Daoy (cell line): ENCODE data around the gene APELA. TPM values are rescaled to one million over a fixed set of nuclear protein-coding genes. Genes with fewer than 3 reads are reported as not detected.
"Not testable (repeated sequence)": the region's sequence is repeated elsewhere in the genome, so short reads cannot be mapped to it uniquely, and the experiment has no call there.

Experiments used
- DNase-seq: peaks from one replicate; pipeline ENCODE4 v3.0.0-alpha.2; 2015; ENCODE audit warnings: low read depth
- total RNA-seq: library from RNA; depleted of rRNA; stranded (reverse); fragments of >200 nt; shearing (Covaris generic); gene quantifications from 2 replicates; pipeline ENCODE4 v1.2.3, GENCODE V29; 2014; rRNA removed

The APELA gene
- total RNA-seq, 1 experiment from 2014 or later = not detected

DNA sequence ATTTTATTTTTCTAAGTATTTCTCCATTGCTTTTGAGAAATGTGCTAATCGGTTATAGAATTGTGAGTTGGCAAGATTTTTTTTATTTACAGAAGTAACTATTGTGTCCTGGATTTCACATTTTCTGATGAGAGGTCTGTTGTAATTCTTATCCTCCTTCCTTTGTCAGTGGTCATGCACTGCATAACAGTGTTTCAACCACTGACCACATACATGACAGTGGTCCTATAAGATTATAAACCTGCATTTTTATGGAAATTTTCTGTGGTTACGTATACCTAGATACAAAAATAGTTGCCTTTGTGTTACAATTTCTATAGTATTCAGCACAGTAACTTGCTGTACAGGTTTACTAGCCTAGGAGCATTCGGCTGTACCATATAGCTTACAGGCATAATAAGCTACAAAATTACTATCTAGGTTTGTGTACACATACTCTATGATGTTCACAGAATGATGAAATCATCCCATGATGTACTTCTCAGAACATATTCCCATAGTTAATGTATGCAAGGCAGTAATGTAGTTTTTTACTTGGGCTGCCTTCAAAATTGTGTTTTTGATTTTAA lies 47.8 kb downstream of the APELA start:
- DNase-seq = no peak

- DNase-seq = peak; percentile 41
These were observed 49.3 kb downstream of the APELA start for GRCh38 chr4:164926301-164926700.

DNA sequence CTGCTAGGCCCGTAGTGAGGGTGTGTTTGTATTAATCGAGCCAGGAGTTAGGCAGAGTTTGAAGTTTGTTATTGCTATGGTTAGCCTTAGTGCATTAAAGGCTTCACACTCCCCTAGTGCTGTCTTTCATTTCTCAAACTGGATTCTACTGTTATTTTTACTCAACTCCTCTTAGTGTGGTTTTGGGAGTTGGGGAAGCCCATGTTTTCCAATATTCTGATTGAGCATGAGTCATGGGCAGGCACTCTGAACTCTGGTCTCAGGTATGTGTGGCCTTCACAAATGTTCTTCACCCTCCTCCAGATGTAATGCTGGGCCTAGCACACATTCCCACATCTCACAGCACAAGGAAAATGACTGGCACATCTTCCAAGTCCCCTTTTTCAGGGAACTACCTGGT lies 50.1 kb downstream of the APELA start:
- not testable (repeated sequence) for DNase-seq

DNA sequence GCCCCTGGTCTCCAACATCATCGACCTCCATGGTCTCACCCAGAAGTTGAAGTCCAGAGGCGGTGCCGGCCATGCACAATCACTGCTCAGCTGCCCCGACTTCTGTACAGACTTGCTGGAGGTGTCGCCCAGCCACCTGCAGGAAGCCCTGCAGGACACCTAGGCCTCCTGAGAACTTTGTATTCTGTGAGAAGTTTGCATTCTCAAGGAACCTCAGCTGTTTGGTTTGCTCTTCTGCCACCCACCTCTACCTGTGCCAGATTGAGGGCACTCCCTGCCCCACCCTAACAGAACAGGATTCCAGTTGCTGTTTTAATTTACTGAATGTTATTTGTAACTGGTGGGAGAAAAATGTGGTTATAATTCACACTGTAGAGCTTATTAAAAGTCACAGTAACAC lies 53.7 kb downstream of the APELA start:
- no peak for DNase-seq

GRCh38 chr4:164931551-164932324 lies 54.8 kb downstream of the APELA start:
- DNase-seq = peak; percentile 32

- DNase-seq = peak; percentile 63
These were observed 56.3 kb downstream of the APELA start for GRCh38 chr4:164933244-164933643.

GRCh38 chr4:164935363-164935762 lies 58.4 kb downstream of the APELA start:
- DNase-seq = no peak

DNA sequence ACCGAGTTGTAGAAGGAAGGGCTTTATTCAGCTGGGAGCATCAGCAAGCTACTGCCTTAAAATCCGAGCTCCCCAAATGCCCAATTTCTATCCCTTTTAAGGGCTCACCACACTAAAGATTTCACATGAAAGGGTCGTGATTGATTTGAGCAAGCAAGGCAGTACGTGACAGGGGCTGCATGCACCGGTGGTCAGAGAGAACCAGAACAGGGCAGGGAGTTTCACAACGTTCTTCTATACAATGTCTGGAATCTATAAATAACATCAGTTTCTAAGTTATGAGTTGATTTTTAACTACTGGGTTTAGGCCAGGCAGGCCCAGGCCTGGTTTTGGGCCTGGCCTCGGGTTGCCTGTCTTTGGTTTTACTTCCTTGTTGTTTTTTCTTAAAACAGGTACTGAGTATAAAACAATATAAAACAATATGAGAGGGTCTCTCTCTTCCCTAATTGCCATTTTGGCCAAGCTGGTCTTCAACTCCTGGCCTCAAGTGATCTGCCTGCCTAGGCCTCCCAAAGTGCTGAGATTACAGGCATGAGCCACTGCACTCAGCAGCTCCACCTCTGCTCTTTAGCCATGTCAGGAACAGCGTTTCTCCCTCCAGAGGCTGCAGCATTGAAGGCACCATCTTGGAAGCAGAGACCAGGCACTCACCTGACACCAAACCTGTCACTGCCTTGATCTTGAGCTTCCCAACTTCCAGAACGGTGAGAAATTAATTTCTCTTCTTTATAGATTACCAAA lies 59.1 kb downstream of the APELA start:
- not testable (repeated sequence) for DNase-seq

DNA sequence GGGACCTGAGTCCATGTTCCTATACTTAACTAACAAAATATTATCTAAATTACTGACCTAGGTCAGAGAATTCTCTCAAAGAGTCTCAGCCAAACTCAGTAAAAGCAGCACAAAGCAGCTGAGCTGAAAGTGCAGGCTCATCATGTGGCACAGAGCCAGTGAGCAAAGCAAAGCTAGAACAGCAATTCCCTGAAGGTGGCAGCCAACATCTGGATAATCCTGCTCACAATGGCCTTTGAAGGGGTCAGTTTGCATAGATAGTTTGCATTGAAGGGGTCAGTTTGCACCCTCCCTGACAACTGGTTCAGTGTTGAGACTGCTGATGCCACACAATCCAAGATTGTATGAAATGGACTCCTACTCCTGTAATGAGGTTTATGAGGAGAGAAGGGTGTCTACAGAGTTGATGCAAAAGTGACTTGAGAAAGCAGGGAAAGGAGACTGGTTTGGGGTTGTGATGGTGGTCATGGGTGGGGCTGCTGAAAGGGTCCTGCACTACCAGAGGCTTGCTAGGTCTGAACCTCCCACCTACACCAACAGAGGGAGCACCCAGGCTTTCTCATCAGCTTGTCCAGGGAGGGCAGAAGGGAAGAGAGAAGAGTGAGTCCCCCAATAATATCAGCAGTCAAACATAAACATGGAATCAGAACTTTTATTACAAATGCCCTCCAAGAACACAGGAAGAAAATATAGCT lies 60.7 kb downstream of the APELA start:
- peak; percentile 7 for DNase-seq

DNA sequence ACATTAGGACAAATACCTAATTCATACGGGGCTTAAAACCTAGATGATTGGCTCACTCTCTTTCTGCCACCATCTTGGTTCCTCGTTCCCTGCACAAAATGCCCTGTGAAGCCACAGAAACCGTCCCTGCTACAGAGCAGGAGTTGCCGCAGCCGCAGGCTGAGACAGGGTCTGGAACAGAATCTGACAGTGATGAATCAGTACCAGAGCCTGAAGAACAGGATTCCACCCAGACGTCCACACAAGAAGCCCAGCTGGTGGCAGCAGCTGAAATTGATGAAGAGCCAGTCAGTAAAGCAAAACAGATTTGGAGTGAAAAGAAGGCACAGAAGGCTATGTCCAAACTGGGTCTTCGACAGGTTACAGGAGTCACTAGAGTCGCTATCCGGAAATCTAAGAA lies 66.2 kb downstream of the APELA start:
- DNase-seq = no peak

- no peak for DNase-seq
These were observed 68.2 kb downstream of the APELA start for GRCh38 chr4:164945146-164945545.

- DNase-seq = no peak
These were observed 69.8 kb downstream of the APELA start for GRCh38 chr4:164946810-164947209.

Other genes starting within 250 kb of the APELA start
- gene SMIM31, start 123.0 kb upstream of the APELA start, total RNA-seq = not detected in 2 replicates
- gene TRIM61, start 100.5 kb downstream of the APELA start, total RNA-seq = not detected in 2 replicates
- gene TRIM60, start 154.8 kb downstream of the APELA start, total RNA-seq = not detected in 2 replicates
- gene TRIM75, start 176.7 kb downstream of the APELA start, total RNA-seq = not detected in 2 replicates
- gene TMEM192, start 235.7 kb downstream of the APELA start, total RNA-seq = 5.4 and 7.3 TPM in 2 replicates